Measurements from ENCODE around the gene GPR31.
"Not testable (repeated sequence)": the region's sequence is repeated elsewhere in the genome, so short reads cannot be mapped to it uniquely, and the experiment has no call there.

DNA sequence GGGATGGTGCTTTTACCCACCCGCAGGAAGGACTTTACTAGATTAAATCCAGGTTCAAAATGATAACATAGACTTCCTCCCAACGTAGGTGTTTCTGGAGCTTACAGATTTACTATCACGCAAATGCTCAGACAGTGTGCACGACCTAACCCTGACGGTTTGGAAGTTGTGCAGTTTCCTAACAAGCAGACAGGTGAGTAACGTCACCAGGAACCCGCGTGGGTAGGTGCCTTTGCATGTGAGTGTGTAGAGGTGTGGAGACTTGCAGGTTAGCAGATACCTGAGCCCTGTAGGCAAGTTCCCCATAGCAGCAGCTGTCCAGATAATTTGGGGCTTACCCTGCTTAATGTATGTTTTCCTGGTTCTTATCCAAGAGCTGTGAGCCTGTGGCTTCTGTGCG lies 29.5 kb upstream of the GPR31 start:
- TF ChIP-seq POLR2A (IDR thresholded peaks at IDR 0.05), result not testable (repeated sequence)
- TF ChIP-seq, protein P1, sequence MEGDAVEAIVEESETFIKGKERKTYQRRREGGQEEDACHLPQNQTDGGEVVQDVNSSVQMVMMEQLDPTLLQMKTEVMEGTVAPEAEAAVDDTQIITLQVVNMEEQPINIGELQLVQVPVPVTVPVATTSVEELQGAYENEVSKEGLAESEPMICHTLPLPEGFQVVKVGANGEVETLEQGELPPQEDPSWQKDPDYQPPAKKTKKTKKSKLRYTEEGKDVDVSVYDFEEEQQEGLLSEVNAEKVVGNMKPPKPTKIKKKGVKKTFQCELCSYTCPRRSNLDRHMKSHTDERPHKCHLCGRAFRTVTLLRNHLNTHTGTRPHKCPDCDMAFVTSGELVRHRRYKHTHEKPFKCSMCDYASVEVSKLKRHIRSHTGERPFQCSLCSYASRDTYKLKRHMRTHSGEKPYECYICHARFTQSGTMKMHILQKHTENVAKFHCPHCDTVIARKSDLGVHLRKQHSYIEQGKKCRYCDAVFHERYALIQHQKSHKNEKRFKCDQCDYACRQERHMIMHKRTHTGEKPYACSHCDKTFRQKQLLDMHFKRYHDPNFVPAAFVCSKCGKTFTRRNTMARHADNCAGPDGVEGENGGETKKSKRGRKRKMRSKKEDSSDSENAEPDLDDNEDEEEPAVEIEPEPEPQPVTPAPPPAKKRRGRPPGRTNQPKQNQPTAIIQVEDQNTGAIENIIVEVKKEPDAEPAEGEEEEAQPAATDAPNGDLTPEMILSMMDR (IDR thresholded peaks at IDR 0.05 in 4 of 5, conservative IDR thresholded peaks at IDR 0.05 in 1 of 5), result not testable (repeated sequence)
